ENCODE results near the gene NAB1. TPM values are rescaled to one million over a fixed set of nuclear protein-coding genes. Genes with fewer than 3 reads are reported as not detected.

The NAB1 gene
- total and polyA plus RNA-seq, 2 donors from 2014 or later, result 10.4 to 45.0 TPM

DNA sequence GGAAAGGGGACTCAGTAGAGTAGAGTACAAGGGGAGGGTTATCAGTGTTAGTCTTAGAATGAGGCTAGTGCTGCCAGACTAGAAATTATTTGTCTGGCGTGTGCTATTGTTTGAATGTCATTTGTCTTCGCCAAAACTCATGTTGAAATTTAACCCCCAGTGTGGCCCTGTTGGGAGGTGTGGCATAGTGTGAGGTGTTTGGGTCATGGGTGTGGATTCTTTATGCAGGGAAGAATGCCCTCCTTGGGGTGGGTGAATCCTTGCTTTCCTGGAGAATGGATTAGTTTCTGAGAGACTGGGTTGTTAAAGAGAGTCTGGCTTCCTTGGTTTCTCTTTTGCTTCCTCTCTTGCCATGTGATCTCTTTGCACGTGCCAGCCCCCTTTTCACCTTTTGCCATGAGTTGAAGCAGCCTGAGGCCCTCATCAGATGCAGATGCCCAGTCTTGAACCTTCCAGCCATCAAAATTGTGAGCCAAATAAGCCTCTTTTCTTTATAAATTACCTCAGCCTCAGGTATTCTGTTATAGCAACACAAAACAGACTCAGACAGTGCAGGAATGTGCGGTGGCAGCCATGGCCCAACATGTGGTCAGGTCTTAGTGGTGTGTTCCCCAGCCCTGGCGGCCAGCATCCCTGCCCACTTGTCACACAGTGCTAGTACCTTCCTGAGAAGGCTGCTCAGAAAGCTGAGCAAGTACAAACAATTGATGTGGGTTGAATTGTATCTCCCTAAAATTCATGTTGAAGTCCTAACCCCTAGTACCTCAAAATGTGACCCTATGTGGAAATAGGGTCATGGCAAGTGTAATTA is 48.4 kb upstream of the NAB1 start:
- Histone ChIP-seq H3K4me1 (ENCODE audit: control insufficient read depth in 2 of 3, insufficient read depth in 2 of 3, low read depth in 1 of 3, low read length in 3 of 3) (no peaks in the 10 kb centered on the region), H3K36me3 (ENCODE audit: control insufficient read depth in 2 of 3, insufficient read depth in 3 of 3, low read length in 3 of 3) (no peaks in the 10 kb centered on the region), H3K9me3 (ENCODE audit: control insufficient read depth in 2 of 3, insufficient read depth in 1 of 3, low read length in 3 of 3) (no peaks in the 10 kb centered on the region), H3K4me3 (ENCODE audit: low read length in 3 of 3) (no peak overlapping the region), H3K9ac (ENCODE audit: low read length in 3 of 3) (no peak overlapping the region), H3K27ac (ENCODE audit: low read depth in 2 of 2, low read length in 2 of 2) (no peak overlapping the region), H3K27me3 (ENCODE audit: control insufficient read depth, insufficient read depth, low read length) (no peaks in the 10 kb centered on the region)
- FAIRE-seq (no peak), DNase-seq (no peak)
- intact Hi-C loops (cut with DNase I), result no loop called here
- TF ChIP-seq, protein P1, sequence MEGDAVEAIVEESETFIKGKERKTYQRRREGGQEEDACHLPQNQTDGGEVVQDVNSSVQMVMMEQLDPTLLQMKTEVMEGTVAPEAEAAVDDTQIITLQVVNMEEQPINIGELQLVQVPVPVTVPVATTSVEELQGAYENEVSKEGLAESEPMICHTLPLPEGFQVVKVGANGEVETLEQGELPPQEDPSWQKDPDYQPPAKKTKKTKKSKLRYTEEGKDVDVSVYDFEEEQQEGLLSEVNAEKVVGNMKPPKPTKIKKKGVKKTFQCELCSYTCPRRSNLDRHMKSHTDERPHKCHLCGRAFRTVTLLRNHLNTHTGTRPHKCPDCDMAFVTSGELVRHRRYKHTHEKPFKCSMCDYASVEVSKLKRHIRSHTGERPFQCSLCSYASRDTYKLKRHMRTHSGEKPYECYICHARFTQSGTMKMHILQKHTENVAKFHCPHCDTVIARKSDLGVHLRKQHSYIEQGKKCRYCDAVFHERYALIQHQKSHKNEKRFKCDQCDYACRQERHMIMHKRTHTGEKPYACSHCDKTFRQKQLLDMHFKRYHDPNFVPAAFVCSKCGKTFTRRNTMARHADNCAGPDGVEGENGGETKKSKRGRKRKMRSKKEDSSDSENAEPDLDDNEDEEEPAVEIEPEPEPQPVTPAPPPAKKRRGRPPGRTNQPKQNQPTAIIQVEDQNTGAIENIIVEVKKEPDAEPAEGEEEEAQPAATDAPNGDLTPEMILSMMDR (IDR thresholded peaks at IDR 0.05; ENCODE audit: borderline replicate concordance, extremely low read depth, insufficient read depth), result no peak

DNA sequence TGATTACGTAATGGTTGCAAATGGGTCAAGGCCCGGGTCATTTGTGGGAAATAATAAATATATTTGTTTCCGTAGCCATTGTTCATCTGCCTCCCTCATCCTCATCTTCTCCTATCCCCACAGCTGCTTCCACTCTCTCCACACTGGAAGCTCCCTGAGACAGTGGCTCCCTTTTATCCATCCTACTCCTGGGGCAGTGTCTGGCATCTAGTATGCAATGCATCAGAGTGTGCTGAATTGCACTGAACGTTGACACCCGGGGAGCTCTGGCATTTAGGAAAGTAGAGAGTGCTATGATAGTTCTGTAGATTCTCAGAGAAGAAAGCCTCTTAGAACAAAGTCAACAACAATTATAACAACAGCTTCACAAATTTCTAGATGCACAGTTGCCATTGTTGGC is 45.5 kb upstream of the NAB1 start:
- intact Hi-C loops (cut with DNase I), result no loop called here
- no peaks in the 10 kb centered on the region for H3K4me1 ChIP-seq (ENCODE audit: control insufficient read depth in 2 of 3, insufficient read depth in 2 of 3, low read depth in 1 of 3, low read length in 3 of 3)
- DNase-seq (no peak), FAIRE-seq (no peak)
- TF ChIP-seq, protein P1 (IDR thresholded peaks at IDR 0.05; ENCODE audit: borderline replicate concordance, extremely low read depth, insufficient read depth), result no peak
- H3K27me3 ChIP-seq (ENCODE audit: control insufficient read depth, insufficient read depth, low read length), result no peaks in the 10 kb centered on the region
- H3K27ac ChIP-seq (ENCODE audit: low read depth in 2 of 2, low read length in 2 of 2), result no peak overlapping the region
- no peak overlapping the region for H3K4me3 ChIP-seq (ENCODE audit: low read length in 3 of 3)
- no peaks in the 10 kb centered on the region for H3K36me3 ChIP-seq (ENCODE audit: control insufficient read depth in 2 of 3, insufficient read depth in 3 of 3, low read length in 3 of 3)
- H3K9me3 ChIP-seq (ENCODE audit: control insufficient read depth in 2 of 3, insufficient read depth in 1 of 3, low read length in 3 of 3), result no peaks in the 10 kb centered on the region
- H3K9ac ChIP-seq (ENCODE audit: low read length in 3 of 3), result no peak overlapping the region

DNA sequence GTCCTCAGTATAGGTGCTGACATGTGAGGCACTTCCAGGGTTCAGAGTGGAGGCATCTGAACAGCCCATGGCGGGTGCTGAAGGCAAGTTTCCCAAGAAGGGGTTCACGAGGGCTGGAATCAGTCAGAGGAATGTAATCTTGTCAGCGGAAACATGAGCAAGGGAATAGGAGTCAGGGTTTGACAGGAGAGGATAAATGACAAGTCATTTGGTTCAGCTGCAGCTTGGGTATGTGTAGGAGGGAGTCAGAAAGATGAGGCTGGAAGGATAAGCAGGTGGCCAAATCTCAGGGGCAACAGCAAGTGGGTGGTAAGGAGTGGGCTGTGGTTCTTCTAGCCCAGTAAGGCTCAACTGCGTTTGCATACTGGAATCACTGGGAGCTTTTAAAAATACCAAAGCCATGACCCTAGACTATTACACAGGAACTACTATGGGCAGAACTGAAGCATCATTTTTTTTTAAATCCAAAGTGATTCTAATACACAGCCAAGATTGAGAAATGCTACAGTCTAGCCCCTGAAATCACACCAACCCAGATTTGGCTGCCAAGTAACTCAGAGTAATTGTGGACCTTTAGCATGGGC is 41.8 kb upstream of the NAB1 start:
- intact Hi-C loops (cut with DNase I), result no loop called here
- TF ChIP-seq, protein P1 (IDR thresholded peaks at IDR 0.05; ENCODE audit: borderline replicate concordance, extremely low read depth, insufficient read depth), result no peak
- H3K36me3 ChIP-seq (ENCODE audit: control insufficient read depth in 2 of 3, insufficient read depth in 3 of 3, low read length in 3 of 3), result no peaks in the 10 kb centered on the region
- H3K4me1 ChIP-seq (ENCODE audit: control insufficient read depth in 2 of 3, insufficient read depth in 2 of 3, low read depth in 1 of 3, low read length in 3 of 3), result no peaks in the 10 kb centered on the region
- H3K27me3 ChIP-seq (ENCODE audit: control insufficient read depth, insufficient read depth, low read length), result no peaks in the 10 kb centered on the region
- no peaks in the 10 kb centered on the region for H3K9me3 ChIP-seq (ENCODE audit: control insufficient read depth in 2 of 3, insufficient read depth in 1 of 3, low read length in 3 of 3)
- FAIRE-seq (no peak), DNase-seq (peak in 4 of 5 donors; percentile 28 to 62 (median 52))
- no peak overlapping the region for H3K9ac ChIP-seq (ENCODE audit: low read length in 3 of 3)
- H3K27ac ChIP-seq (ENCODE audit: low read depth in 2 of 2, low read length in 2 of 2), result no peak overlapping the region
- H3K4me3 ChIP-seq (ENCODE audit: low read length in 3 of 3), result no peak overlapping the region

All from kidney (tissue), 14 donors.